ENCODE results near the gene NMT1.
A peak's percentile ranks its signal among the peaks of the same experiment; 100 is the strongest.

NMT1 gene

DNA sequence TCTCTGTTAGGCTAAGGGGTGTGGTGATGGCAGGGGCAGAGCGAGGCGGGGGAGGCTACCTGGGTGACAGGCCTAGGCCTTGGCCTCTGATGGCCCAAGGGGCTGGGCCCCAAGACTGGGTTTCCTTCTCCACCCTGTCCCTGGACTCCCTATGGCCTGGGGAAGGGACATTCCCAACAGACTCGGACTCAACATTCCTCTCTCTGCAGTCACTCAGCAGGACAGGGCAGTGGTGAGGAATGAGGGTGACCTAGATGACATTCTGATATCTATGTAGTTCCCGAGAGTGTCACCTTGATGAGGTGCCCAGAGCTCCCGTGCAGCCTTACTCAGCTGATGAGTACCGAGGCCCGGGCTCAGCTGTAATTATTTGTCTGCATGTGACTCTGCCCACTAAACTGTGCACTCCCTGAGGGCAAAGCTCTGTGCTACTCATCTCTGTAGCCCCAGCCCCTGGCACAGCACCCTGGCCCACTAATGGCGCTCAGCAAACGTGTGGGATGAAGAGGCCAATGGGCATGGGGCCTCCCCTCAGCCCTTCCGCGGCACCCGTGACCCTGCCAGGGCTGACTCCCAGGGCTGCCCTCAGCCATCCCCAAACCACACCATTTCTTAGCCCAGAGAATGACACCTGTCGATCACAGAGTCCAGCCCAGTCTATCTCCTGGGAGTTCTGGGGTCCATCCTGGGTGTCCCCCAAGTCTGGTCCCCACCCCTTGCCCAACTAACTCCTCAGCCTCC lies 69.0 kb downstream of the NMT1 start:
- TF ChIP-seq FOXM1 (IDR thresholded peaks at IDR 0.05; ENCODE audit: borderline replicate concordance, low read depth) (no peak), TAF1 (IDR thresholded peaks at IDR 0.05; ENCODE audit: low read depth) (no peak), TCF12 (IDR thresholded peaks at IDR 0.05; ENCODE audit: low read depth) (no peak), NFIC (IDR thresholded peaks at IDR 0.05) (no peak), TEAD4 (IDR thresholded peaks at IDR 0.05) (no peak), YY1 (IDR thresholded peaks at IDR 0.05; ENCODE audit: low read depth) (no peak), CEBPB (IDR thresholded peaks at IDR 0.05) (no peak)
- TF ChIP-seq, protein P1, sequence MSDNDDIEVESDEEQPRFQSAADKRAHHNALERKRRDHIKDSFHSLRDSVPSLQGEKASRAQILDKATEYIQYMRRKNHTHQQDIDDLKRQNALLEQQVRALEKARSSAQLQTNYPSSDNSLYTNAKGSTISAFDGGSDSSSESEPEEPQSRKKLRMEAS (IDR thresholded peaks at IDR 0.05) = no peak

DNA sequence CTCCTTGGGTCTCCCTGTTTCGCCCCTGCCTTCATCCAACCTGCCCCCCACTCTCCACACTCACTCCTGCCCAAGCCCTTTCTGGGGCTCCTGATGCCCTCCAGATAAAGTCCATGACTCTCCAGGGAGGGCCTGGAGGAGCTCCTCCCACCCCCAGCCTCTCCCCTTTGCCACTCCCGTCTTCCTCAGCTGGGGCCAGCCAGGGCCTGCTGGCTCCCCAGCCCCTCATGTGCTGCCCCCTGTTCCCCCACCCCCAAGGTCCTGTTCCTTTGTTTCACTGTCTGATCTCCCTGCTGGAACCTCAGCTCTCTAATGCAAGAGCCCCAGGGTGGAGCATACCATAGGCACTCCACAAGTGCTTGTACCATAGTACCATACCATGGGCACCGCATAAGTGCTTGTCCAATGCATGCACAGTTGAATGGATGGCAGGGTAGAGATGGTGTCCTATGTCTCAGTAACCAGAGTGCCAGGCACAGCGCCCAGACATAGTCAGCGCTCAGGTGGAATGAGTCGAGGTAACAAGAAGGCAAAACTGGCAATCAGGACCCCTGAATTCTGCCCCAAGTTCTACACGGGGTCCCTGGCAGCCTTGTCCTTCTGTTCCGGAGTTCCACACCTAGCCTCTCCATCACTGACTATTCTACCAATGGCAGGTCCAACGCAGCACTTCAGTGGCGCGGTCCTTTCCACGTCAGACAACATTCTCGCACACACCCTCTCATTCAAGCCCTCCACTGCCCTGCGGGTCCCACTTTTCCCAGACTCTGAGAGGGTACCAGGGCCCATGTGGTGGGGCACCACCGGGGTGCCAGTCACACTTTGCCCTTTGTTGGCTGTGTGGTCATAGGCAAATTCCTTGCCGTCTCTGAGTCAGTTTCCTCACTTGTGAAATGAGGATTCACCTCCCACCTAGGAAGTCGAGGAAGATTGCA lies 69.8 kb downstream of the NMT1 start:
- TF ChIP-seq TEAD4 (IDR thresholded peaks at IDR 0.05) = no peak
- TF ChIP-seq, protein P1 (IDR thresholded peaks at IDR 0.05) = no peak
- TF ChIP-seq RAD21 (IDR thresholded peaks at IDR 0.05; ENCODE audit: low read depth) = no peak
- TF ChIP-seq EGR1 (IDR thresholded peaks at IDR 0.05) = no peak
- TF ChIP-seq YY1 (IDR thresholded peaks at IDR 0.05; ENCODE audit: low read depth) = no peak
- no peak for TF ChIP-seq ZBTB7A (IDR thresholded peaks at IDR 0.05; ENCODE audit: low read depth)
- TF ChIP-seq EP300 (IDR thresholded peaks at IDR 0.05; ENCODE audit: borderline replicate concordance) = no peak
- no peak for TF ChIP-seq FOXM1 (IDR thresholded peaks at IDR 0.05; ENCODE audit: borderline replicate concordance, low read depth)
- TF ChIP-seq CEBPB (IDR thresholded peaks at IDR 0.05) = no peak
- no peak for TF ChIP-seq REST (IDR thresholded peaks at IDR 0.05; ENCODE audit: low read depth)
- no peak for TF ChIP-seq TCF12 (IDR thresholded peaks at IDR 0.05; ENCODE audit: low read depth)
- TF ChIP-seq TAF1 (IDR thresholded peaks at IDR 0.05; ENCODE audit: low read depth) = no peak
- no peak for TF ChIP-seq CREB1 (IDR thresholded peaks at IDR 0.05; ENCODE audit: low read depth)
- no peak for TF ChIP-seq NFIC (IDR thresholded peaks at IDR 0.05)
- TF ChIP-seq USF1 (IDR thresholded peaks at IDR 0.05) = no peak

GRCh38 chr17:45131616-45132319 lies 70.7 kb downstream of the NMT1 start:
- no peak for TF ChIP-seq EGR1 (IDR thresholded peaks at IDR 0.05)
- TF ChIP-seq RAD21 (IDR thresholded peaks at IDR 0.05; ENCODE audit: low read depth) = peak; percentile 44; the same call in 1 of the 2 replicates
- TF ChIP-seq ZBTB7A (IDR thresholded peaks at IDR 0.05; ENCODE audit: low read depth) = peak; percentile 100

GRCh38 chr17:45132320-45132571 lies 71.1 kb downstream of the NMT1 start, which contains the start of gene PLCD3:
Gene PLCD3 (minus strand): TSS chr17:45132515. CDS start chr17:45132410, 105 bp downstream.
- TF ChIP-seq TCF12 (IDR thresholded peaks at IDR 0.05; ENCODE audit: low read depth) (no peak), EGR1 (IDR thresholded peaks at IDR 0.05) (no peak), TEAD4 (IDR thresholded peaks at IDR 0.05) (no peak), CREB1 (IDR thresholded peaks at IDR 0.05; ENCODE audit: low read depth) (no peak), EP300 (IDR thresholded peaks at IDR 0.05; ENCODE audit: borderline replicate concordance) (no peak), ZBTB7A (IDR thresholded peaks at IDR 0.05; ENCODE audit: low read depth) (no peak), NFIC (IDR thresholded peaks at IDR 0.05) (no peak), CEBPB (IDR thresholded peaks at IDR 0.05) (no peak), REST (IDR thresholded peaks at IDR 0.05; ENCODE audit: low read depth) (no peak)
- TF ChIP-seq, protein P1 (IDR thresholded peaks at IDR 0.05) = no peak
